K562 (cell line): ENCODE results near the gene MAP3K4. TPM values are rescaled to one million over a fixed set of nuclear protein-coding genes. Genes with fewer than 3 reads are reported as not detected.

Experiments used
- ATAC-seq: fragments of 200-7000 bp; cut with Tn5 transposase; 3 replicates; pipeline ENCODE4 v1.9.1; 2020; ENCODE audit warnings: moderate library complexity
- BruUV-seq: library from RNA; stranded (reverse); fragments of 400-500 nt; replicated peaks from 2 replicates; lab custom pipeline; 2021; lab: Mats Ljungman, UMichigan
- CTCF ChIA-PET: fragments of 300-600 bp; formaldehyde crosslinking; extraction: SDS; loops from one replicate; lab custom pipeline; 2021; ENCODE audit warnings: low intra/inter-chr PET ratio; lab: Yijun Ruan, JAX
- POLR2A ChIA-PET: fragments of 300-600, 350-650 bp; sonication (Branson Sonifier 250); formaldehyde crosslinking; extraction: SDS; loops from one replicate; lab custom pipeline; 2021; ENCODE audit warnings: antibody characterized with exemption, inconsistent platforms; lab: Yijun Ruan, JAX
- DNase-seq, 4 experiments: peaks; one replicate each; pipeline versions ENCODE4 v3.0.0 to v3.0.0-alpha.2; 2011 to 2018; ENCODE audit warnings: low spot score in 3 of 4, mixed read lengths in 3 of 4; ENCODE audit errors: extremely low read depth in 1 of 4
- FAIRE-seq: peaks from 2 replicates; lab custom pipeline; 2011; peaks lifted over from hg19 to GRCh38; lab: Jason Lieb, UNC
- H2AFZ ChIP-seq: 2 replicates; pipeline ENCODE4 v1.6.0; 2011; ENCODE audit warnings: low read depth, low read length, control low read depth, inconsistent platforms
- H3K27ac ChIP-seq: fragments of 200-600 bp; 3 replicates; pipeline ENCODE4 v1.8.0; 2011; ENCODE audit warnings: low read depth, mild to moderate bottlenecking, control low read depth, inconsistent platforms, low read length, moderate library complexity, mixed read lengths; ENCODE audit errors: extremely low read depth
- H3K27me3 ChIP-seq, 2 experiments: fragments of 300-600 bp in 1 of 2; 2 replicates in 1 of 2; 3 replicates in 1 of 2; pipeline versions ENCODE4 v1.6.0 to v1.8.0; 2011; ENCODE audit warnings: inconsistent platforms in 2 of 2, low read length in 2 of 2, mild to moderate bottlenecking in 1 of 2, mixed read lengths in 1 of 2, moderate library complexity in 1 of 2; ENCODE audit not compliant: control insufficient read depth in 2 of 2, insufficient read depth in 2 of 2
- H3K36me3 ChIP-seq: fragments of 300-600 bp; 3 replicates; pipeline ENCODE4 v1.8.0; 2011; ENCODE audit warnings: mild to moderate bottlenecking, low read length, inconsistent platforms; ENCODE audit not compliant: control insufficient read depth, insufficient read depth
- H3K4me1 ChIP-seq, 2 experiments: fragments of 200-600 bp in 1 of 2; replicated peaks in 1 of 2; 2 replicates in 1 of 2; 3 replicates in 1 of 2; pipeline versions ENCODE4 v1.5.1 to v1.8.0; 2011; ENCODE audit warnings: inconsistent platforms in 2 of 2, low read length in 2 of 2, mild to moderate bottlenecking in 1 of 2, mixed read lengths in 1 of 2, moderate library complexity in 1 of 2; ENCODE audit not compliant: control insufficient read depth in 2 of 2, insufficient read depth in 2 of 2
- H3K4me2 ChIP-seq: 2 replicates; pipeline ENCODE4 v1.6.1; 2011; ENCODE audit warnings: low read length, control low read depth, inconsistent platforms, mixed read lengths; ENCODE audit not compliant: insufficient read depth
- H3K4me3 ChIP-seq: fragments of 200-600 bp; sonication (generic), shearing (Covaris generic); 2 replicates; pipeline ENCODE4 v1.5.1; 2016; ENCODE audit warnings: control low read depth, inconsistent platforms
- H3K79me2 ChIP-seq: fragments of 200-600 bp; 3 replicates; pipeline ENCODE4 v1.8.0; 2011; ENCODE audit warnings: low read length, inconsistent platforms; ENCODE audit not compliant: control insufficient read depth, insufficient read depth
- H3K9ac ChIP-seq, 2 experiments: 2 replicates each; pipeline versions ENCODE4 v1.6.0 to v1.6.1; 2011; ENCODE audit warnings: low read depth in 2 of 2, low read length in 2 of 2, control low read depth in 1 of 2, inconsistent platforms in 1 of 2, mild to moderate bottlenecking in 1 of 2, mixed read lengths in 1 of 2; ENCODE audit not compliant: insufficient read depth in 1 of 2
- H3K9me1 ChIP-seq: one replicate; pipeline ENCODE4 v1.6.0; 2011; ENCODE audit warnings: inconsistent platforms, mild to moderate bottlenecking, low read length, moderate library complexity; ENCODE audit not compliant: control insufficient read depth, insufficient read depth
- H3K9me3 ChIP-seq: replicated peaks from 2 replicates; pipeline ENCODE4 v1.5.1; 2011; ENCODE audit warnings: low read depth, low read length, inconsistent platforms; ENCODE audit not compliant: control insufficient read depth, insufficient read depth
- H4K20me1 ChIP-seq: replicated peaks from 2 replicates; pipeline ENCODE4 v1.6.1; 2011; ENCODE audit warnings: low read length, inconsistent platforms, mixed read lengths; ENCODE audit not compliant: control insufficient read depth, insufficient read depth
- ASH1L ChIP-seq: fragments of 450-650 bp; IDR thresholded peaks from 2 replicates; pipeline ENCODE4 v1.6.1; 2018; ENCODE audit warnings: borderline replicate concordance, mild to moderate bottlenecking, low read depth; ENCODE audit not compliant: partially characterized antibody
- BRCA1 ChIP-seq, 2 experiments: fragments of 450-650 bp in 1 of 2; sonication (generic) in 1 of 2; formaldehyde crosslinking in 1 of 2; IDR thresholded peaks; 2 replicates each; pipeline versions ENCODE4 v1.5.0 to v1.6.1; 2017 to 2020; ENCODE audit warnings: mild to moderate bottlenecking in 1 of 2, missing genetic modification reagents in 1 of 2
- CBFA2T2 ChIP-seq: fragments of 450-650 bp; conservative IDR thresholded peaks from 2 replicates; pipeline ENCODE4 v1.6.1; 2017; ENCODE audit warnings: mild to moderate bottlenecking
- MCM3 ChIP-seq: fragments of 450-650 bp; IDR thresholded peaks from 2 replicates; pipeline ENCODE4 v1.6.1; 2016
- TFAP4 ChIP-seq: sonication (generic); formaldehyde crosslinking; IDR thresholded peaks from 2 replicates; pipeline ENCODE4 v1.8.0; 2022; ENCODE audit warnings: missing genetic modification reagents, mild to moderate bottlenecking, moderate library complexity, borderline replicate concordance
- WGBS: fragments of 100-300 bp; shearing (Covaris generic); methylation state at CpG from one replicate; pipeline ENCODE4 v1.1.6; 2016; ENCODE audit warnings: low coverage, mixed read lengths; ENCODE audit not compliant: insufficient coverage; ENCODE audit errors: missing lambda C conversion rate; 5-methylcytosine and 5-hydroxymethylcytosine counted together
- in situ Hi-C: fragments of 300-500 bp; cut with MboI; formaldehyde crosslinking; loops from 4 replicates; pipeline ENCODE4 v1.15.0; 2018; ENCODE audit warnings: inconsistent platforms, mixed read lengths
- intact Hi-C: fragments of 100-400 bp; cut with micrococcal nuclease; formaldehyde crosslinking; loops from 2 replicates; pipeline ENCODE4 v1.14.2; 2022
- polyA plus RNA-seq, 8 experiments: library from polyadenylated mRNA; depleted of rRNA in 4 of 8; stranded (reverse) in 5 of 8; unstranded in 3 of 8; fragments of >200 nt; fragmentation: Nextera tagmentation in 2 of 8; fragmentation: Illumina TruSeq in 1 of 8; extraction: Ambion mirVana in 2 of 8; extraction: Trizol in 1 of 8; gene quantifications; 2 replicates each; pipeline versions ENCODE4 v1.2.1 to v1.2.3, GENCODE V29; 2011 to 2014; ENCODE audit warnings: inconsistent platforms in 1 of 8, missing spikeins in 1 of 8
- total RNA-seq, 7 experiments: library from RNA; depleted of rRNA in 6 of 7; stranded (reverse); fragments of >200 nt in 6 of 7; fragmentation: Illumina TruSeq in 2 of 7; extraction: Trizol in 2 of 7; gene quantifications; 2 replicates each; pipeline versions ENCODE4 v1.2.1 to v1.2.3, GENCODE V29; 2011 to 2021; ENCODE audit warnings: low replicate concordance in 1 of 7
- TF ChIP-seq, protein P1 (sequence below): fragments of 450-650 bp; IDR thresholded peaks from 2 replicates; pipeline ENCODE4 v1.6.1; 2016; ENCODE audit warnings: mild to moderate bottlenecking

Gene MAP3K4
- total and polyA plus RNA-seq, 9 of the 15 experiments (the other 6 are each of a cell fraction or from before 2014, with no cell fraction given): 21.0 to 77.2 (median 48.9) TPM

DNA sequence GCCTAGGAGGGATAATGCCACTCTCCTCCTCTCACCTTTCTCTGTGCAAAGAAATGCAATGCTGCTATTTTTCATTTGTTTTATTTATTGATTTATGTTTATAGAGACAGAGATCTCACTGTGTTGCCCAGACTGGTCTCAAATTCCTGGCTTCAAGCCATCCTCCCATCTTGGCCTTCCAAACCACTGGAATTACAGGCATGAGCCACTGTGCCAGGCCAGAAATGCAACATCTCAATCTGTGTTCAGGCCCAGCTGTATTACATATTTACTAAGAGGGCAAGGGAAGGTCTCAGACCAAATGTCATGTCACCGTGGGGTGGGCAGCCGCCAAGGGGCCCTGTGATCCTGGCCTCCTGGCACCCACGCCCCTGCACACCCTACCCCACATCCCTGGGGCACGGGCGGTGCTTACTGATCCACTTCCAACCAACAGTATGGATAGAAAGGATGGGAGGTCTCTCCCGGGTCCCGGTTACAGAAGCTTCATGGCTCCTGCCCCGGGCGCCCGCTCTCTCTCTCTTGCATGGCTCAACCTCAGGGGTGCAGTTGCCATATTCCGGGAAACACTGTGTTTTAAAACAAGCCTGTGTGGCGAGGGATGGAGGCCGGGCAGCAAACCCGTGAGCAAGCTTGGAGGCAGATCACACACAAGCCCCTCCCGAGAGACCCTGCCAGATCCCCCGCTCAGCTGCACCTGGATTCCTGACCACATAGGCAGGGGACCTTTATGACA is 170.5 kb downstream of the MAP3K4 start:
- Histone ChIP-seq H3K27me3 (peaks cover 0 to 17% of the 10 kb centered on the region in 2 experiments; a peak in 1 of 5 replicates), H3K79me2 (no peaks in the 10 kb centered on the region), H3K4me3 (no peak overlapping the region), H3K9me3 (peaks cover 3% of the 10 kb centered on the region; the same call in 1 of the 2 replicates), H3K4me2 (no peak overlapping the region), H2AFZ (no peak overlapping the region), H3K36me3 (peaks cover 2% of the 10 kb centered on the region; the same call in 2 of the 3 replicates), H3K4me1 (no peaks in the 10 kb centered on the region), H3K9me1 (no peaks in the 10 kb centered on the region), H3K27ac (no peak overlapping the region), H3K9ac (no peak overlapping the region), H4K20me1 (no peaks in the 10 kb centered on the region)
- 54% methylated on average over 16 of the region's 16 CpGs for WGBS
- FAIRE-seq (no peak), ATAC-seq (no peak), DNase-seq (no peak)
- no TSS peak for BruUV-seq
- CTCF ChIA-PET: no interaction called here
- POLR2A ChIA-PET: interaction anchor here (0.6 to 1.2 kb wide), 3 partner anchors 9 to 194 kb away, joined by 3 to 4 read pairs (median 4); no protein-coding TSS in a partner anchor
- in situ Hi-C loops (no loop called here), intact Hi-C loops (no loop called here)
- TF ChIP-seq BRCA1 (IDR thresholded peaks at IDR 0.05) (no peak), BRCA1 (CRISPR knock-in tag; IDR thresholded peaks at IDR 0.05) (no peak), ASH1L (no peak), MCM3 (no peak), CBFA2T2 (no peak), TFAP4 (CRISPR knock-in tag) (no peak)
- TF ChIP-seq, protein P1, sequence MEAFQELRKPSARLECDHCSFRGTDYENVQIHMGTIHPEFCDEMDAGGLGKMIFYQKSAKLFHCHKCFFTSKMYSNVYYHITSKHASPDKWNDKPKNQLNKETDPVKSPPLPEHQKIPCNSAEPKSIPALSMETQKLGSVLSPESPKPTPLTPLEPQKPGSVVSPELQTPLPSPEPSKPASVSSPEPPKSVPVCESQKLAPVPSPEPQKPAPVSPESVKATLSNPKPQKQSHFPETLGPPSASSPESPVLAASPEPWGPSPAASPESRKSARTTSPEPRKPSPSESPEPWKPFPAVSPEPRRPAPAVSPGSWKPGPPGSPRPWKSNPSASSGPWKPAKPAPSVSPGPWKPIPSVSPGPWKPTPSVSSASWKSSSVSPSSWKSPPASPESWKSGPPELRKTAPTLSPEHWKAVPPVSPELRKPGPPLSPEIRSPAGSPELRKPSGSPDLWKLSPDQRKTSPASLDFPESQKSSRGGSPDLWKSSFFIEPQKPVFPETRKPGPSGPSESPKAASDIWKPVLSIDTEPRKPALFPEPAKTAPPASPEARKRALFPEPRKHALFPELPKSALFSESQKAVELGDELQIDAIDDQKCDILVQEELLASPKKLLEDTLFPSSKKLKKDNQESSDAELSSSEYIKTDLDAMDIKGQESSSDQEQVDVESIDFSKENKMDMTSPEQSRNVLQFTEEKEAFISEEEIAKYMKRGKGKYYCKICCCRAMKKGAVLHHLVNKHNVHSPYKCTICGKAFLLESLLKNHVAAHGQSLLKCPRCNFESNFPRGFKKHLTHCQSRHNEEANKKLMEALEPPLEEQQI: no peak
